ENCODE data around the gene RFLNA. TPM values are rescaled to one million over a fixed set of nuclear protein-coding genes. Genes with fewer than 3 reads are reported as not detected.

RFLNA gene
- total and polyA plus RNA-seq, 4 donors, result 0.40 to 1.8 (median 1.4) TPM

GRCh38 chr12:124337622-124338021, 42.7 kb downstream of the RFLNA start:
- H3K9ac ChIP-seq (ENCODE audit: insufficient read depth in 1 of 2, low read length in 2 of 2), result no peak overlapping the region
- 91 to 92% methylated on average over 14 of the region's 14 CpGs for WGBS, 2 donors
- no peak overlapping the region for H3K27ac ChIP-seq (ENCODE audit: low read depth in 1 of 2, low read length in 1 of 2)
- H3K4me3 ChIP-seq, result no peak overlapping the region
- no peaks in the 10 kb centered on the region for H3K27me3 ChIP-seq (ENCODE audit: control insufficient read depth in 3 of 3, insufficient read depth in 3 of 3, low read length in 2 of 3)
- ATAC-seq (ENCODE audit: insufficient read depth, low FRiP score) (no peak), DNase-seq (no peak)
- peaks cover 16 to 74% (median 26%) of the 10 kb centered on the region in 4 donors for H3K36me3 ChIP-seq (ENCODE audit: control insufficient read depth in 4 of 4, insufficient read depth in 4 of 4, low read length in 4 of 4)
- H3K9me3 ChIP-seq (ENCODE audit: control insufficient read depth in 4 of 4, insufficient read depth in 3 of 4, low read length in 3 of 4), result no peaks in the 10 kb centered on the region
- TF ChIP-seq CTCF (IDR thresholded peaks at IDR 0.05; ENCODE audit: control extremely low read depth, extremely low read depth), result no peak
- no peaks in the 10 kb centered on the region for H3K4me1 ChIP-seq (ENCODE audit: control insufficient read depth in 5 of 5, insufficient read depth in 5 of 5, low read length in 5 of 5)

GRCh38 chr12:124338448-124338847, 43.6 kb downstream of the RFLNA start:
- H3K4me1 ChIP-seq (ENCODE audit: control insufficient read depth in 5 of 5, insufficient read depth in 5 of 5, low read length in 5 of 5), result no peaks in the 10 kb centered on the region
- ATAC-seq (ENCODE audit: insufficient read depth, low FRiP score), result no peak
- no peaks in the 10 kb centered on the region for H3K9me3 ChIP-seq (ENCODE audit: control insufficient read depth in 4 of 4, insufficient read depth in 3 of 4, low read length in 3 of 4)
- H3K9ac ChIP-seq (ENCODE audit: insufficient read depth in 1 of 2, low read length in 2 of 2), result no peak overlapping the region
- no peaks in the 10 kb centered on the region for H3K27me3 ChIP-seq (ENCODE audit: control insufficient read depth in 3 of 3, insufficient read depth in 3 of 3, low read length in 2 of 3)
- 90 to 96% methylated on average over 5 to 6 of the region's 6 CpGs for WGBS, 2 donors
- DNase-seq, result no peak
- H3K4me3 ChIP-seq, result no peak overlapping the region
- H3K27ac ChIP-seq (ENCODE audit: low read depth in 1 of 2, low read length in 1 of 2), result no peak overlapping the region
- H3K36me3 ChIP-seq (ENCODE audit: control insufficient read depth in 4 of 4, insufficient read depth in 4 of 4, low read length in 4 of 4), result peaks cover 18 to 74% (median 26%) of the 10 kb centered on the region in 4 donors
- TF ChIP-seq CTCF (IDR thresholded peaks at IDR 0.05; ENCODE audit: control extremely low read depth, extremely low read depth), result no peak

- H3K4me1 ChIP-seq (ENCODE audit: control insufficient read depth in 5 of 5, insufficient read depth in 5 of 5, low read length in 5 of 5), result no peaks in the 10 kb centered on the region
- peaks cover 16 to 72% (median 23%) of the 10 kb centered on the region in 4 donors for H3K36me3 ChIP-seq (ENCODE audit: control insufficient read depth in 4 of 4, insufficient read depth in 4 of 4, low read length in 4 of 4)
- ATAC-seq (ENCODE audit: insufficient read depth, low FRiP score) (no peak), DNase-seq (no peak)
- 93 to 94% methylated on average over 3 of the region's 3 CpGs for WGBS, 2 donors
- no peak overlapping the region for H3K27ac ChIP-seq (ENCODE audit: low read depth in 1 of 2, low read length in 1 of 2)
- no peak overlapping the region for H3K9ac ChIP-seq (ENCODE audit: insufficient read depth in 1 of 2, low read length in 2 of 2)
- no peak overlapping the region for H3K4me3 ChIP-seq
- no peak for TF ChIP-seq CTCF (IDR thresholded peaks at IDR 0.05; ENCODE audit: control extremely low read depth, extremely low read depth)
- H3K27me3 ChIP-seq (ENCODE audit: control insufficient read depth in 3 of 3, insufficient read depth in 3 of 3, low read length in 2 of 3), result no peaks in the 10 kb centered on the region
- H3K9me3 ChIP-seq (ENCODE audit: control insufficient read depth in 4 of 4, insufficient read depth in 3 of 4, low read length in 3 of 4), result no peaks in the 10 kb centered on the region
Observed at GRCh38 chr12:124338876-124339603, 44.1 kb downstream of the RFLNA start.

Data from lung (tissue), 12 donors.